Upper lobe of left lung (tissue), 4 donors: ENCODE results near the gene AFAP1.
A peak's percentile ranks its signal among the peaks of the same experiment; 100 is the strongest.

Experiments used
- CTCF ChIP-seq, 6 experiments: fragments of 450-650 bp in 4 of 6; fragments of 200-600 bp in 2 of 6; sonication (generic) in 2 of 6; IDR thresholded peaks; one replicate each; pipeline ENCODE4 v1.5.1; 2016 to 2019; ENCODE audit warnings: antibody characterized with exemption in 6 of 6
- POLR2A ChIP-seq, 4 donors: fragments of 450-650 bp; IDR thresholded peaks; one replicate each; pipeline ENCODE4 v1.5.1; 2016 to 2017; ENCODE audit warnings: antibody characterized with exemption in 4 of 4, mild to moderate bottlenecking in 2 of 4
- POLR2AphosphoS5 ChIP-seq, 2 donors: sonication (generic); formaldehyde crosslinking; IDR thresholded peaks; one replicate each; pipeline ENCODE4 v1.5.1; 2017; ENCODE audit warnings: antibody characterized with exemption in 2 of 2

GRCh38 chr4:7964890-7965662 is 25.4 kb upstream of the AFAP1 start:
- no peak for TF ChIP-seq CTCF (IDR thresholded peaks at IDR 0.05)
- TF ChIP-seq POLR2A (IDR thresholded peaks at IDR 0.05), result no peak
- peak; percentile 72 to 85 for TF ChIP-seq POLR2AphosphoS5 (IDR thresholded peaks at IDR 0.05)
